Muscle layer of duodenum (tissue), 2 donors: Measurements from ENCODE around the gene TSHR.
"Not testable (repeated sequence)": the region's sequence is repeated elsewhere in the genome, so short reads cannot be mapped to it uniquely, and the experiment has no call there.

Experiments
- H3K27ac ChIP-seq: one replicate; pipeline ENCODE4 v1.7.0; 2013; ENCODE audit warnings: mild to moderate bottlenecking, low read length
- H3K27me3 ChIP-seq: one replicate; pipeline ENCODE4 v1.7.0; 2013; ENCODE audit warnings: low read depth, mild to moderate bottlenecking, control low read depth, low read length
- H3K36me3 ChIP-seq, 2 donors: one replicate each; pipeline ENCODE4 v1.7.0; 2013; ENCODE audit warnings: low read length in 2 of 2, control low read depth in 1 of 2, mild to moderate bottlenecking in 1 of 2; ENCODE audit not compliant: insufficient read depth in 2 of 2, control insufficient read depth in 1 of 2
- H3K4me1 ChIP-seq, 2 donors: one replicate each; pipeline ENCODE4 v1.7.0; 2013; ENCODE audit warnings: low read length in 2 of 2, mild to moderate bottlenecking in 2 of 2, control low read depth in 1 of 2, moderate library complexity in 1 of 2; ENCODE audit not compliant: insufficient read depth in 2 of 2, control insufficient read depth in 1 of 2
- H3K4me3 ChIP-seq, 2 donors: one replicate each; pipeline ENCODE4 v1.7.0; 2013; ENCODE audit warnings: low read length in 2 of 2, low read depth in 1 of 2, mild to moderate bottlenecking in 1 of 2
- H3K9me3 ChIP-seq, 2 donors: one replicate each; pipeline ENCODE4 v1.7.0; 2013; ENCODE audit warnings: low read length in 2 of 2, control low read depth in 1 of 2, mild to moderate bottlenecking in 1 of 2; ENCODE audit not compliant: control insufficient read depth in 1 of 2
- donor health status: healthy.

TSHR gene

DNA sequence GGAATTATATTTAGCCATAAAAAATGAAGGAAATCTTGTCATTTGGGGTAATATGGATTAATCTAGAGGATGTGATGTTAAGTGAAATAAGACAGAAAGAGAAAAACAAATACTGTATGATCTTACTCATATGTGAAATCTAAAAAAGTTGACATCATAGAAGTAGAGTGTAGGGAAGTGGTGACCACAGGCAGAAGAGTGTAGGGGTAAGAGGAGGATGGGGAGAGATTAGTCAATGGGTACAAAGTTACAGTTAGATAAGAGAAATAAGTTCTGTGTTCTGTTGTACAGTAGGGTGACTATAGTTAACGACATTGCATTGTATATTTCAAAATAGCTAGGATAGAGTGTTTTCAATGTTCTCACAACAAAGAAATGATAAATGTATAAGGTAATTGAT, 87.0 kb downstream of the TSHR start:
- H3K9me3 ChIP-seq, result peaks cover 0 to 2% of the 10 kb centered on the region in 2 donors
- no peak overlapping the region for H3K27ac ChIP-seq
- H3K27me3 ChIP-seq, result no peaks in the 10 kb centered on the region
- H3K4me3 ChIP-seq, result no peak overlapping the region
- no peaks in the 10 kb centered on the region for H3K36me3 ChIP-seq
- no peaks in the 10 kb centered on the region for H3K4me1 ChIP-seq

GRCh38 chr14:81051547-81051946, 96.1 kb downstream of the TSHR start:
- H3K27me3 ChIP-seq, result no peaks in the 10 kb centered on the region

DNA sequence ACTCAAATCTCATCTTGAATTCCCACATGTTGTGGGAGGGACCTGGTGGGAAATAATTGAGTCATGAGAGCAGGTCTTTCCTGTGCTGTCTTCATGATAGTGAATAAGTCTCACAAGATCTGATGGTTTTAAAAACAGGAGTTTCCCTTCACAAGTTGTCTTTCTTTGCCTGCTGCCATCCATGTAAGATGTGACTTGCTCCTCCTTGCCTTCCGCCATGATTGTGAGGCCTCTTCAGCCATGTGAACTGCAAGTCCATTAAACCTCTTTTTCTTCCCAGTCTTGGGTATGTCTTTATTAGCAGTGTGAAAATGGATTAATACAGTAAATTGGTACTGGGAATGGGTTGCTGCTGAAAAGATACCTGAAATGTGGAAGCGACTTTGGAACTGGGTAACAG, 98.6 kb downstream of the TSHR start:
- H3K4me1 ChIP-seq, H3K9me3 ChIP-seq, H3K36me3 ChIP-seq, H3K27ac ChIP-seq, H3K27me3 ChIP-seq, H3K4me3 ChIP-seq: not testable (repeated sequence)

More at GRCh38 chr14:81051547-81051946, 96.1 kb downstream of the TSHR start:
- Histone ChIP-seq H3K27ac (no peak overlapping the region), H3K4me3 (no peak overlapping the region), H3K4me1 (no peaks in the 10 kb centered on the region), H3K9me3 (no peaks in the 10 kb centered on the region), H3K36me3 (no peaks in the 10 kb centered on the region)

DNA sequence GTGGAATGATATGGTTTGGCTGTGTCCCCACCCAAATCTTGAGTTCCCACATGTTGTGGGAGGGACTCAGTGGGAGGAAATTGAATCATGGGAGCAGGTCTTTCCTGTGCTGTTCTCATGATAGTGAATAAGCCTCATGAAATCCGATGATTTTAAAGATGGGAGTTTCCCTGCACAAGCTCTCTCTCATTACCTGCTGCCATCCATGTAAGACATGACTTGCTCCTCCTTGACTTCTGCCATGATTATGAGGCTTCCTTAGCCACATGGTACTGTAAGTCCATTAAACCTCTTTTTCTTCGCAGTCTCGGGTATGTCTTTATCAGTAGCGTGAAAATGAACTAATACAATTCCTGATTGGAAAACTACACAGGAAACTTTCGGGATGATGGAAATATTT, 100.5 kb downstream of the TSHR start:
- no peaks in the 10 kb centered on the region for H3K9me3 ChIP-seq
- H3K27ac ChIP-seq, result no peak overlapping the region
- no peaks in the 10 kb centered on the region for H3K4me1 ChIP-seq
- no peaks in the 10 kb centered on the region for H3K36me3 ChIP-seq
- no peaks in the 10 kb centered on the region for H3K27me3 ChIP-seq
- no peak overlapping the region for H3K4me3 ChIP-seq

GRCh38 chr14:81062380-81062779, 107.0 kb downstream of the TSHR start:
- Histone ChIP-seq H3K27me3 (no peaks in the 10 kb centered on the region), H3K9me3 (no peaks in the 10 kb centered on the region), H3K4me3 (no peak overlapping the region), H3K36me3 (no peaks in the 10 kb centered on the region), H3K4me1 (no peaks in the 10 kb centered on the region), H3K27ac (no peak overlapping the region)

GRCh38 chr14:81062816-81063215, 107.4 kb downstream of the TSHR start:
- H3K27me3 ChIP-seq, result no peaks in the 10 kb centered on the region
- H3K4me3 ChIP-seq, result no peak overlapping the region
- H3K36me3 ChIP-seq, result no peaks in the 10 kb centered on the region
- H3K9me3 ChIP-seq, result no peaks in the 10 kb centered on the region
- no peak overlapping the region for H3K27ac ChIP-seq
- H3K4me1 ChIP-seq, result no peaks in the 10 kb centered on the region

DNA sequence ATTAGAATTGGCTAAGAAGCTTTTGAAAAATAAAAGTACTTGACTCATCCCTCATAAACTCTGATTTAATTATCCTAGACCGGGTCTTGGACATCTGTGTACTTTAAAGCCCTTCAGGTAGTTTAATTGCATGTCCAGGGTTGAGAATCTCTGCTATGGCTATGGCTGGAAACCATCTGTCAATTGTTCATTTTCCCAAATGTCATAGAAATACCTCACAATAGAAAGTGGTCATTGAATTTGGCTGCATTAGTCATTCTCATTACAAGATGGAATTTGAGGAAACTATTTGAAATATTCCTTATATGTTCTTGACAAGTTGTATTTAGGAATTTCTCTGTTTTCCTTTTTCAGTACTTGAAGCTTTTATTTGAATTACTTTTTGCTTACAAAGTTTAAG, 111.3 kb downstream of the TSHR start:
- Histone ChIP-seq H3K9me3 (peaks cover 0 to 8% of the 10 kb centered on the region in 2 donors), H3K4me3 (no peak overlapping the region), H3K4me1 (no peaks in the 10 kb centered on the region)

GRCh38 chr14:81067156-81067555, 111.7 kb downstream of the TSHR start:
- Histone ChIP-seq H3K9me3 (peaks cover 0 to 8% of the 10 kb centered on the region in 2 donors), H3K4me1 (no peaks in the 10 kb centered on the region)

More for the DNA sequence above, 111.3 kb downstream of the TSHR start:
- Histone ChIP-seq H3K36me3 (no peaks in the 10 kb centered on the region), H3K27me3 (no peaks in the 10 kb centered on the region), H3K27ac (no peak overlapping the region)

GRCh38 chr14:81068176-81068782, 112.9 kb downstream of the TSHR start:
- no peaks in the 10 kb centered on the region for H3K27me3 ChIP-seq
- H3K27ac ChIP-seq, result no peak overlapping the region
- no peaks in the 10 kb centered on the region for H3K36me3 ChIP-seq
- H3K9me3 ChIP-seq, result peaks cover 0 to 12% of the 10 kb centered on the region in 2 donors
- H3K4me3 ChIP-seq, result no peak overlapping the region
- H3K4me1 ChIP-seq, result no peaks in the 10 kb centered on the region

More at GRCh38 chr14:81067156-81067555, 111.7 kb downstream of the TSHR start:
- H3K4me3 ChIP-seq, result no peak overlapping the region
- no peaks in the 10 kb centered on the region for H3K27me3 ChIP-seq
- H3K36me3 ChIP-seq, result no peaks in the 10 kb centered on the region
- no peak overlapping the region for H3K27ac ChIP-seq

GRCh38 chr14:81070511-81070910, 115.1 kb downstream of the TSHR start:
- Histone ChIP-seq H3K4me1 (no peaks in the 10 kb centered on the region), H3K9me3 (peaks cover 0 to 12% of the 10 kb centered on the region in 2 donors), H3K27me3 (no peaks in the 10 kb centered on the region), H3K36me3 (no peaks in the 10 kb centered on the region), H3K27ac (no peak overlapping the region), H3K4me3 (no peak overlapping the region)

GRCh38 chr14:81085596-81085995, 130.2 kb downstream of the TSHR start:
- Histone ChIP-seq H3K27me3 (no peaks in the 10 kb centered on the region), H3K4me1 (no peaks in the 10 kb centered on the region), H3K4me3 (no peak overlapping the region), H3K9me3 (no peaks in the 10 kb centered on the region), H3K36me3 (no peaks in the 10 kb centered on the region), H3K27ac (no peak overlapping the region)

GRCh38 chr14:81087230-81087629, 131.8 kb downstream of the TSHR start:
- Histone ChIP-seq H3K27ac (no peak overlapping the region), H3K9me3 (no peaks in the 10 kb centered on the region), H3K4me1 (no peaks in the 10 kb centered on the region), H3K27me3 (no peaks in the 10 kb centered on the region), H3K4me3 (no peak overlapping the region), H3K36me3 (no peaks in the 10 kb centered on the region)
